Epithelial cell of proximal tubule (primary cell): ENCODE data around the gene CCNYL1. TPM values are rescaled to one million over a fixed set of nuclear protein-coding genes. Genes with fewer than 3 reads are reported as not detected.
A peak's percentile ranks its signal among the peaks of the same experiment; 100 is the strongest.
"Not testable (repeated sequence)": the region's sequence is repeated elsewhere in the genome, so short reads cannot be mapped to it uniquely, and the experiment has no call there.

Source experiments
- DNase-seq: peaks from one replicate; pipeline ENCODE4 v3.0.0-alpha.2; 2011; ENCODE audit warnings: low read depth
- H3K4me3 ChIP-seq: 2 replicates; pipeline ENCODE4 v1.5.1; 2011; ENCODE audit warnings: low read depth, mild to moderate bottlenecking, low read length
- total RNA-seq: library from RNA; depleted of rRNA; stranded (reverse); fragments of >200 nt; gene quantifications from 2 replicates; pipeline ENCODE4 v1.2.3, GENCODE V29; 2015
- TF ChIP-seq, protein P1 (sequence below): conservative IDR thresholded peaks from 2 replicates; pipeline ENCODE4 v1.5.1; 2012; ENCODE audit warnings: low read depth, mild to moderate bottlenecking, low read length

Gene CCNYL1
- total RNA-seq, 1 donor from 2014 or later, result 20.5 TPM

DNA sequence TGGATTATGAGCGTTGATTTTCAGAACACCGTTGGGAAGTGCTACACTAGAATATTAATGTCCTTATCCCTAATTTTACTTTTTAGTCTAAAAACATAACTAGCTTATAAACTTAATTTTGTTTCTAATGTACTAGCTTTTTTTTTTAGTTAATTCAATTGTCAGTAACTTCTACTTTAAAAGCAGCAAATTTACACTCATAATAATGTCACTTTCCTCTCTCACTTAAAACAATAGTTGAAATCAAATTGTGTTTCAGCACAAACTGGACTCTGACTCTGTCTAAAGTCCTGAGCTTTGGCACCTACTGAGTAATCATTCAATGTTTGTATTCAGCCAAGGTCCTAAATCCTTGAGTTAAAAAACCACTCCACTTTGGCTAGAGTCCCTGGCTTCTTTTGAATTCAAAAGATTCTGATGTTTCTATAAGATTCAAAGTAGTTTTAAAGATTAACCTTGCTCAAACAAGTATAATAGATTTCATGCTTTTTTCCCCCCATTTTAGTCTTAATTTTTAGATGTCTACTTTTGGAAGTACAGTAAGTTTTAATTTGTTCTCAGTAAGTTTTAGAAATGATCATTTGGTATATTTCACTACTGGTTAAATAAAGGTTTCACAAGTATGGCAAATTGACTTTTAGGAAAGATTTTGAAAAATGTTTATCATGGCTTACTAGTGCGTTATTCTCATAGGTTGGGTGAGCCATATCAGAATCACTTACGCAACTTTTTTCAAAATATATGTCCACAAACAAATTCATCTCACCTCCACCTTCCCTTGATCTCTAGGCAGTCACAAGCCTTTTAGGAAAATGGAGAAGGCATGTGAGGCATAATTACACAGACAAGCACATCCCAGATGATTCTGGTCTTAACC, 23.4 kb downstream of the CCNYL1 start:
- no peak overlapping the region for H3K4me3 ChIP-seq
- TF ChIP-seq, protein P1, sequence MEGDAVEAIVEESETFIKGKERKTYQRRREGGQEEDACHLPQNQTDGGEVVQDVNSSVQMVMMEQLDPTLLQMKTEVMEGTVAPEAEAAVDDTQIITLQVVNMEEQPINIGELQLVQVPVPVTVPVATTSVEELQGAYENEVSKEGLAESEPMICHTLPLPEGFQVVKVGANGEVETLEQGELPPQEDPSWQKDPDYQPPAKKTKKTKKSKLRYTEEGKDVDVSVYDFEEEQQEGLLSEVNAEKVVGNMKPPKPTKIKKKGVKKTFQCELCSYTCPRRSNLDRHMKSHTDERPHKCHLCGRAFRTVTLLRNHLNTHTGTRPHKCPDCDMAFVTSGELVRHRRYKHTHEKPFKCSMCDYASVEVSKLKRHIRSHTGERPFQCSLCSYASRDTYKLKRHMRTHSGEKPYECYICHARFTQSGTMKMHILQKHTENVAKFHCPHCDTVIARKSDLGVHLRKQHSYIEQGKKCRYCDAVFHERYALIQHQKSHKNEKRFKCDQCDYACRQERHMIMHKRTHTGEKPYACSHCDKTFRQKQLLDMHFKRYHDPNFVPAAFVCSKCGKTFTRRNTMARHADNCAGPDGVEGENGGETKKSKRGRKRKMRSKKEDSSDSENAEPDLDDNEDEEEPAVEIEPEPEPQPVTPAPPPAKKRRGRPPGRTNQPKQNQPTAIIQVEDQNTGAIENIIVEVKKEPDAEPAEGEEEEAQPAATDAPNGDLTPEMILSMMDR, result no peak
- DNase-seq, result no peak

DNA sequence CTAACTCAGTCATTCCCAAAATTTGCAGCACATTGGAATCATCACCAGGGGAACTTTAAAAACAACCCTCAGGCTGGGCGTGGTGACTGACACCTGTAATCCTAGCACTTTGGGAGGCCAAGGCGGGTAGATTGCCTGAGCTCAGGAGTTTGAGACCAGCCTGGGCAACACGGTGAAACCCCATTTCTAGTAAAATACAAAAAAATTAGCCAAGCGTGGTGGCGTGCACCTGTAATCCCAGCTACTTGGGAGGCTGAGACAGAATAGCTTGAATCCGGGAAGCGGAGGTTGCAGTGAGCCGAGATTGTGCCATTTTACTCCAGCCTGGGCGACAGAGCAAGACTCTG, 24.0 kb downstream of the CCNYL1 start:
- H3K4me3 ChIP-seq, DNase-seq: not testable (repeated sequence)

GRCh38 chr2:207743514-207743913, 32.1 kb downstream of the CCNYL1 start:
- no peak overlapping the region for H3K4me3 ChIP-seq
- TF ChIP-seq, protein P1, result no peak

GRCh38 chr2:207744050-207744449, 32.6 kb downstream of the CCNYL1 start:
- TF ChIP-seq, protein P1, result no peak
- H3K4me3 ChIP-seq, result no peak overlapping the region
- DNase-seq, result no peak

More at GRCh38 chr2:207743514-207743913, 32.1 kb downstream of the CCNYL1 start:
- DNase-seq, result no peak

GRCh38 chr2:207744451-207744850, 33.0 kb downstream of the CCNYL1 start:
- no peak overlapping the region for H3K4me3 ChIP-seq
- no peak for DNase-seq
- TF ChIP-seq, protein P1, result no peak

GRCh38 chr2:207746131-207746530, 34.7 kb downstream of the CCNYL1 start:
- H3K4me3 ChIP-seq, result no peak overlapping the region
- DNase-seq, result no peak
- TF ChIP-seq, protein P1, result peak; percentile 97

DNA sequence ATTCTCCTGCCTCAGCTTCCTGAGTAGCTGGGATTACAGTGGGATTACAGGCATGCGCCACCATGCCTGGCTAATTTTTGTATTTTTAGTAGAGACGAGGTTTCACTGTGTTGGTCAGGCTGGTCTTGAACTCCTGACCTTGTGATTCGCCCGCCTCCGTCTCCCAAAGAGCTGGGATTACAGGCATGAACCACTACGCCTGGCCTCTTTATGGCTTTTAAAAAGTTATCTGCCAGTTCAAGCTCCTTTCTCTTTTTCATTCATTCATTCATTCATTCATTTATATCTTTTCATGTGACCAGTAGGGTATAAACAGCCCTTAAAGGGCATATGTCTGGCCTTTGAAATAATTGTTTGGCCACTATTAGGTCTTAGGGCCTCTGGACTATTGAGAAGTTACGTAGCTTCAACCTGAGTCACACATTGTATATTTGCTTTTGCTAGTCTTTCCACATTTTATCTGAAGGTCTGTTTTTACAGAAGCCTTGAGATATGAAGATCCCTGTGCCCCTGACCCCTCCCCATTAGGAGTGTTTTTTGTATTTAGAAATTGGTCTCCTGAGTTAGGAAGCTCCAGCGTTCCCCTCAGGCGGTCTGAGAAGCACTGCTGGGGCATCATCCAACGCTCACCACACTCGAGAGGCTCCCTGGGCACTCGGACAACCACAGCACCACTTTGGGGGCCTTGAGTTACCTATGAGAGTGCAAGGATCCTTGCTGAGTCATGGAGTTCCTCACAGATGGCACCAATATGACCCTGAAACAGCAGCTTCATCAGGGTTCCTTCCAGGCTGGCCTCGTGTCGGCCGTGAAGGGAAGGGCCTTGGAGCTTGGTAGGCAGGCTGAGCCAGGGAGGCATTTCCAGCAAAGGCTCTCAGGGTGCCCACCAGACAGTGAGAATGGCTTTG, 36.5 kb downstream of the CCNYL1 start:
- TF ChIP-seq, protein P1, result no peak
- no peak for DNase-seq
- no peak overlapping the region for H3K4me3 ChIP-seq
